Bladder microvascular endothelial cell (primary cell): ENCODE results near the gene DYDC1. TPM values are rescaled to one million over a fixed set of nuclear protein-coding genes. Genes with fewer than 3 reads are reported as not detected.

Experiments
- total RNA-seq: library from RNA; depleted of rRNA; stranded (reverse); fragments of >200 nt; gene quantifications from 2 replicates; pipeline ENCODE4 v1.2.3, GENCODE V29; 2014

The DYDC1 gene
- total RNA-seq = not detected in 2 replicates

DNA sequence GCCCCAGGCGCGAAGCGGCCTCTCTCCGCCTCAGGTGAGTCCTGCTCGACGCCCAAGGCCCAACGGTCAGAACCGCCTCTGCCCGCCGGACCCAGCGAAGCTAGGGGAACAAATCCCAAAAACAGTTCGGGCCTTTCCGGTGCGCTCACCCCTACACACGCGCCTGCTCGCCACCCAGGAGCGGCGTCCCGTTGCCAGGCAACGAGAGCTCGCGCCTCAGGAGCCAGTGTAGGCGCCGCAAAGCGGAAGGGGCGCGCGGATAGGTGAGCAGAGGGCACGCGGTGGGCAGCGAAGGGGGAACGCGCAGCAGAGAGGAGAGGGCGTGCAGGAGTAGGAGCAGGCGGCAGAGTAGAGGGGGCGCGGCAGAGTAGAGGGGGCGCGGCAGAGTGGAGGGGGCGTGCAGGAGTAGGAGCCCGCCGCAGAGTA is at the start of gene DYDC1, which contains the start of gene DYDC2:
TSS of gene DYDC1 (minus strand) at position 193 of the 426 bp plus-strand sequence. CDS start 4,154 bp downstream, outside the sequence.
TSS of gene DYDC2 (plus strand) at position 219 of the 426 bp plus-strand sequence. CDS start 5,663 bp downstream, outside the sequence.

DNA sequence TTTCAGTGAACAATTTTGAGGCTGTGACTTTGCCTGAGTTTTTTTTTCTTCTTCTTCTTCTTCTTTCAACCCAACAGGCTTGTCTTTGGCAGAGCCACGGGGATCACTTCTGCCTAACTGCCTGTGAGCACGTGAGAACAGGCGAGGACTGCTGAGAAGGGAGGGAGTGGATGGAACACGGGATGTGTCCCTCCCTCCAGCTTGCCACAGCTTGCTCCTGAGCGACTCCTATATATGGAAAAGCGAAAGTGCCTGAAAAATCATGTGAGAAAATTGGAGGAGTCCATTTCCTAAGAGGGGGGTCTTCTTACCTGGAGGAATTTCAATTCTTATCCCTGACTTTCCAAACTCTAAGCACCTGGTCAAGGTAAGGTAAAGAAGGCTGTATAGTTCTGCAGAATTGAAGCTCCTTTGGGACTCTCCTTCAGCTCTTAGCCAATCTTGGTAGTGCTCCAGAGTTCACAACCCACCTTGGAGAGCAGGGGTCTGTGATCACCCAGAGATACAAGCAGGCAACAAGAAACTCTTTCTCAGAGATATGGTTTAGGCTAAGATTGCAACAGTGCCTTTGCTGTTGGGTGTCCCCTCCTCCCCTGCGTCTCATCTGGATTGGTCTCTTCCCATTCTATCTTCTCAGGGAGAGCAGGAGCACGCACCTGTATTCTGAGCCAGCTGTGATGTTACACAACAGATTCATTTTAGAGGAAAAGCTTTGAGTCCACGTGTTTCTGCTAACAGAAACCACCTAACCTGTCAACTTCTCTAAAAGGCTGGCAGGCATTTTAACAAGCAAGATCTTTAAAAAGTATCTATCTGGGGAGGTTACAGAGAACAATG is 66.9 kb downstream of the DYDC1 start, which contains the start of gene MAT1A:
TSS of gene MAT1A (minus strand) at position 208 of the 837 bp plus-strand sequence. CDS start 235 bp downstream, outside the sequence.

Other genes with a start within 250 kb of the DYDC1 start
- 0.19 and 0.32 TPM in 2 replicates for gene PLAC9, start 224.0 kb downstream of the DYDC1 start, total RNA-seq
- 28.6 and 35.9 TPM in 2 replicates for gene ANXA11, start 151.2 kb downstream of the DYDC1 start, total RNA-seq
- gene MAT1A, start 67.1 kb downstream of the DYDC1 start, total RNA-seq = not detected in 2 replicates
- gene DYDC2, start within 50 bp of the DYDC1 start, total RNA-seq = not detected in 2 replicates
- gene PRXL2A, start 51.8 kb upstream of the DYDC1 start, total RNA-seq = 177 and 199 TPM in 2 replicates
- gene TSPAN14, start 97.6 kb upstream of the DYDC1 start, total RNA-seq = 51.3 and 164 TPM in 2 replicates
- gene SH2D4B, start 181.1 kb upstream of the DYDC1 start, total RNA-seq = 0.06 and 0.16 TPM in 2 replicates